ENCODE data around the gene FZD10. TPM values are rescaled to one million over a fixed set of nuclear protein-coding genes. Genes with fewer than 3 reads are reported as not detected.

The FZD10 gene
- not detected in 2 replicates for total RNA-seq

GRCh38 chr12:130162267-130162666, at the start of gene FZD10:
TSS of gene FZD10 (plus strand) at chr12:130162464. CDS start at chr12:130162943, 479 bp downstream.

Other genes starting within 250 kb of the FZD10 start
- gene PIWIL1, start 175.4 kb downstream of the FZD10 start, total RNA-seq: not detected in 2 replicates